ENCODE data around the gene ADCY1.

ADCY1 gene

DNA sequence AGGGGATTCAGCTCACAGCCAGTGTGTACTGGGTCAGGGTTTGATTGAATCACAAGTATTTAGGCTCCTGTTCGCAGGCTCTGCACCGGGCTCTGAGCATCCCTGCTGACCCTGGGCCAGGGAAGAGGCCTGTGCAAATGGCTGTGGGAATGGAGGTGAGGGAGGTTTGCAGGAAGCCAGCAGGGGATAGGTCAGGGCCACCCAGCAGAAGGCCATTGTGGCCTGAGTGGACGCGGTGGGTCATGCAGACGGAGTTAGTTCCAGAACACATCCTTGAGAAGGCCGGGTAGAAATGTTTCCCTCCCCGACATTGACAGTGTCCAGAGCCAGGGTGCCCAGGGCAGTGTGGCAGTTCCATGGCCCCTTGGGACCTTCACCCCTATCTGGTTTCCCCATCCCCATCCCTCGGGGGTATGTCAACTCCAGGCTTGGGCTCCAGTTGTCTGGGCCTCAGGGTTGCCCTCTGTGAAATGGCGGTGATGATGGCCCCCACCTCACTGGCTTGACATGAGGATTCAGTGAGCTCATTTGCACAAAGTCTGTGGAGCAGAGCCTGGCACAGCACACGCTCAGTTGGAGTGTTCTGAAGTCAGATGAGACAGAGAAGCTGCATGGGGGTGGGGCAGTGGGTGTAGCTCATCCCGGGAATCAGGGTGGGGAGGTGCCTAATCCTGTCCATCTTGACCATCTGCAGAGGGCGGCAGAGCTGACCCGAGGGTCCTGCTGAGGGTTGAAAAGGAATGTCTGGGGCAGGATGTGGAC, 107.6 kb downstream of the ADCY1 start:
- DNase-seq (ENCODE audit: extremely low read depth, low read depth) = no peak
- TF ChIP-seq, protein P1, sequence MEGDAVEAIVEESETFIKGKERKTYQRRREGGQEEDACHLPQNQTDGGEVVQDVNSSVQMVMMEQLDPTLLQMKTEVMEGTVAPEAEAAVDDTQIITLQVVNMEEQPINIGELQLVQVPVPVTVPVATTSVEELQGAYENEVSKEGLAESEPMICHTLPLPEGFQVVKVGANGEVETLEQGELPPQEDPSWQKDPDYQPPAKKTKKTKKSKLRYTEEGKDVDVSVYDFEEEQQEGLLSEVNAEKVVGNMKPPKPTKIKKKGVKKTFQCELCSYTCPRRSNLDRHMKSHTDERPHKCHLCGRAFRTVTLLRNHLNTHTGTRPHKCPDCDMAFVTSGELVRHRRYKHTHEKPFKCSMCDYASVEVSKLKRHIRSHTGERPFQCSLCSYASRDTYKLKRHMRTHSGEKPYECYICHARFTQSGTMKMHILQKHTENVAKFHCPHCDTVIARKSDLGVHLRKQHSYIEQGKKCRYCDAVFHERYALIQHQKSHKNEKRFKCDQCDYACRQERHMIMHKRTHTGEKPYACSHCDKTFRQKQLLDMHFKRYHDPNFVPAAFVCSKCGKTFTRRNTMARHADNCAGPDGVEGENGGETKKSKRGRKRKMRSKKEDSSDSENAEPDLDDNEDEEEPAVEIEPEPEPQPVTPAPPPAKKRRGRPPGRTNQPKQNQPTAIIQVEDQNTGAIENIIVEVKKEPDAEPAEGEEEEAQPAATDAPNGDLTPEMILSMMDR (IDR thresholded peaks at IDR 0.05; ENCODE audit: low read depth, low read length) = no peak

DNA sequence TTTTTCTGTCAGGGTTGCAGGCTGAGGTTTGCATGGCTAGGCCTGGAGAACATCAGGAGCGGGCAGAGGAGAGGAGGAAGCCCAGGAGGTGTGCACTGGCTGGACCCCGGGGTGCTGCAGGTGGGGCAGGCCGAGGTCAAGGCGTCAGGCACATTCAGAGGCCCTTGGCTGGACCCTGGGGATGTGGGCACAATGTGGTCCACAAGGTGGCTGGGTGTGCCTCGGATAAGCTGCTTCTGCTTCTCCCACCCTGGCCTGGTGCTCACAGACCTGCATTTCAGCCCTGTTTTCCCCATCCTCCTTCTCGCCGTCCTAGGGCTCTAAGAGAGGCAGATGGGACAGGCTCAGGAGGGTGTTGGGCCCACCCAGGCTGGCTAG, 108.2 kb downstream of the ADCY1 start:
- TF ChIP-seq, protein P1 (IDR thresholded peaks at IDR 0.05; ENCODE audit: low read depth, low read length) = no peak
- no peak for DNase-seq (ENCODE audit: extremely low read depth, low read depth)

DNA sequence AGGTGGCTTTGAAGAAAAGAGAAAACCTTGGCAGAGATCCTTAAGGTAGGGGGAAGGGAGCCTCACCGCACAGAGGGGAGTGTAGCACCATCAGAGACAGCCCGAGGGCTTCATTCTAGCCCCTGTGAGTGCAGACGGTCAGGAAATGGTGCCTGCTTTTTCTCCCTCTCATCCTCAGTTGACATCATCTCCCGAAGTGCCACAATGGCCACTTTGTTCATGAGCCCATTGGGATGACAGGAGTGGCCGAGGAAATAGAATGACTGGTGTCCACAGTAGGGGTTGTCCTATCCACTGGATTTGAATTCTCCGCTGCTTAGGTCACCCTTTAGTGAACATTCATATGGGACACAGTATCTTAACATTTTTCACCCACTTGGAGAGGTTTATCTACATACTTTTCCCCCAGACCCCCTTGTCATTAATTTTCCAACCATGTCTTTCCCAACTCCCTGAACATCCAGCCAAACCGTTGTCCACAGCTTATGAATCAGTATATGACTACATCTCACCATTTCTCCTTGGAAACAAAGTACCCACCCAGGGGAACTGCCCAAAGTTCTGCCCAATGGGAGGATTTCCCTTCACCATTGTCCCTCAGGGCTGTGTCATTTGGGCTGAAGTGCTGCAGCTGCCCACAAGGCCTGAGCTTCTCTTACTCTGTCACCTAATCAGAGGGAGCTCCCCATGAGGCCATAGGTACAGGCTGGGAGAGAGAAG, 108.8 kb downstream of the ADCY1 start:
- DNase-seq (ENCODE audit: extremely low read depth, low read depth) = no peak

DNA sequence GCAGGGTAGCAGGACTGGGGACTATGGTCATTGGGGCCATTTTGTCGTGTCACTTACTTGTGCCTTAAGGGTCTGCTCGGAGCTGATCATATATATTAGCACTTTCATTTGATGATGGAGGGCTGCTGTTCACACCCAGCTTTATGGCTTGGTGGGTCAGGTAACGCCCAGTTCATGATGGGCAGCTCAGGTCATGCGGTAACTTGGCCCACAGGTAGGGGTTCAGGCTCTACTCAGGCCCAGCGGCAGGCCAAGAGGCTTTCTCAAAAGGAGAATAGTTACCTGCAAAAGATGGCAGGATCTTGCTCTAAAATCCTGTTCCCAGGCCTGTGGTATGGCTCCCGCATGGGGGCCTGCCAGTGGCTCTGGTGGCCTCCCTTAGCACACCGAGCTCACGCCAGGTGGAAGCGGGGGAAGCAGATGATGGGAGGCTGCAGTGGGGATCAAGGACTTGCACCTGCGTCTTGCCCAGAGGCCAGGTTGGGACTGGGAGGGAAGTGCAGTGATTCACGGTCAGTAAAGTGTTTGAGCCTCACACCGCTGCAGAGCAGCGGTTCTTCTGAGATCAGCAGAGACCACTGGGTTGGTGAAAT, 109.5 kb downstream of the ADCY1 start:
- DNase-seq (ENCODE audit: extremely low read depth, low read depth) = no peak
- TF ChIP-seq, protein P1 (IDR thresholded peaks at IDR 0.05; ENCODE audit: low read depth, low read length) = no peak

More for the DNA sequence above, 108.8 kb downstream of the ADCY1 start:
- TF ChIP-seq, protein P1 (IDR thresholded peaks at IDR 0.05; ENCODE audit: low read depth, low read length) = no peak

DNA sequence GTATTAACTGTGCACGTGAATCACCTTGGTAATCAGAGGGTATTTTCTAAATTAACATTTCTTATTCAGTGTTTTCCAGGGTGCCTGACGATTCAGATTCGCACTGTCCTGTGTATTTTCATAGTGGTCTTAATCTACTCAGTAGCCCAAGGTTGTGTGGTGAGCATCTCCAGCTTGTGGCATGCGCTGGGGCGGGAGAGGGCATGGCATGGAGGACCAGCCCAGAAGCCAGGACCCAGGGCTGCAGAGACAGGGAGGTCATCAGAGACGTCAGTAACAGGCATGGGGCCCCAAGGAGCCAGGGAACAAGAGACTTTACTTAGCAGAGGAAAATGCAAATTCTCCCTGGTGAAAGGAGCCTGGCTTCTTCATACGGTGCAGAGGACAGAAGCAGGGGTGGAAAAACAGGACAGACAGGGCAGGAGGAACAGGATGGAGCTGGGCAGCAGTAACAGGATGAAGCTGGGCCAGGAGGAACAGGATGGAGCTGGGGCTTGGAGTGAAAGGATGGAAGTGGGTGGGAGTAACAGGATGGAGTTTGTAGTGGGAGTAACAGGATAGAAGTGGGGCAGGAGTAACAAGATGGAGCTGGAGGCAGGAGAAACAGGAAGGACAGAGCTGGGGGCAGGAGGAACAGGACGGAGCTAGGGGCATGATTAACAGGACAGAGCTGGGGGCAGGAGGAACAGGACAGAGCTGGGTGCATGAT, 110.9 kb downstream of the ADCY1 start:
- no peak for DNase-seq (ENCODE audit: extremely low read depth, low read depth)
- TF ChIP-seq, protein P1 (IDR thresholded peaks at IDR 0.05; ENCODE audit: low read depth, low read length) = no peak

DNA sequence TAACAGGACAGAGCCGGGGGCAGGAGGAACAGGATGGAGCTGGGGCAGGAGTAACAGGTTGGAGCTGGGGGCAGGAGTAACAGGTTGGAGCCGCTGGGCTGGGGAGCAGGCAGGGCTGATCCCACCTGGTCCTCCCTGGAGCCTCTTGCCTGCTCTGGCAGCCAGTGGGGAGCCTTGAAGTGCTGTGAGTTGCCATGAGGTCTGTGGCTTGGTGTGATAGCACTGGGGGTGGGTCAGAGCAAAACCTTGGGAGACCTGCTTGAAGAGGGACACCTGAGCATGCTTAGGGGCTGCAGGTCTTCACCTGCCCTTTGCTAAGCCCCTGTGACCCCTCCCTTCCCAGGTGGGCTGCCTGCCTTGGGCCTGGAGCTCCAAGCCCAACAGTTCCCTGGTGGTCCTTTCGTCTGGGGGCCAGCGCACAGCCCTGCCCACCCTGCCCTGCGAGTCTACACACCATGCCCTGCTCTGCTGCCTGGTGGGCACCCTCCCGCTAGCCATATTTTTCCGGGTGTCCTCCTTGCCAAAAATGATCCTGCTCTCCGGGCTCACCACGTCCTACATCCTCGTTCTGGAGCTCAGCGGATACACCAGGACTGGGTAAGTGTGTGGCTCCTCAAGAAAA, 111.6 kb downstream of the ADCY1 start:
- no peak for DNase-seq (ENCODE audit: extremely low read depth, low read depth)
- TF ChIP-seq, protein P1 (IDR thresholded peaks at IDR 0.05; ENCODE audit: low read depth, low read length) = no peak

All from AG09319 (cell line).